HepG2 (cell line): ENCODE measurements around the gene HRCT1. TPM values are rescaled to one million over a fixed set of nuclear protein-coding genes. Genes with fewer than 3 reads are reported as not detected.

Experiments used
- CEBPG ChIP-seq: IDR thresholded peaks from 2 replicates; pipeline ENCODE4 v1.6.1; 2016
- EP300 ChIP-seq, 3 experiments: sonication (generic) in 1 of 3; formaldehyde crosslinking in 1 of 3; IDR thresholded peaks; 2 replicates each; pipeline versions ENCODE4 v1.5.1 to v1.6.1; 2011 to 2020; ENCODE audit warnings: low read depth in 2 of 3, low read length in 2 of 3, borderline replicate concordance in 1 of 3, improper control_type of control experiment in 1 of 3, mild to moderate bottlenecking in 1 of 3, missing genetic modification reagents in 1 of 3, moderate library complexity in 1 of 3
- GTF2F1 ChIP-seq: fragments of 150-350 bp; IDR thresholded peaks from 2 replicates; pipeline ENCODE4 v1.6.1; 2014; ENCODE audit warnings: low read length
- LCORL ChIP-seq, 2 experiments: fragments of 450-650 bp in 1 of 2; sonication (generic) in 1 of 2; formaldehyde crosslinking in 1 of 2; IDR thresholded peaks; 2 replicates each; pipeline versions ENCODE4 v1.5.0 to v1.6.1; 2017 to 2020; ENCODE audit warnings: antibody characterized with exemption in 1 of 2, missing genetic modification reagents in 1 of 2
- PHF5A ChIP-seq: IDR thresholded peaks from one replicate; pipeline ENCODE4 v1.6.1; 2018; ENCODE audit warnings: low read depth, missing genetic modification reagents; ENCODE audit not compliant: unreplicated experiment
- PHF8 ChIP-seq: sonication (generic); formaldehyde crosslinking; IDR thresholded peaks from 2 replicates; pipeline ENCODE4 v1.5.0; 2020; ENCODE audit warnings: missing genetic modification reagents
- POGZ ChIP-seq: sonication (generic); formaldehyde crosslinking; IDR thresholded peaks from 2 replicates; pipeline ENCODE4 v1.4.0; 2020; ENCODE audit warnings: mild to moderate bottlenecking, missing genetic modification reagents
- POLR2A ChIP-seq, 2 experiments: IDR thresholded peaks; 2 replicates each; pipeline ENCODE4 v1.6.1; 2011; ENCODE audit warnings: low read depth in 2 of 2, low read length in 2 of 2, mild to moderate bottlenecking in 1 of 2, moderate library complexity in 1 of 2; ENCODE audit not compliant: insufficient read depth in 1 of 2
- PPARG ChIP-seq: conservative IDR thresholded peaks from 2 replicates; pipeline ENCODE4 v1.6.1; 2016; ENCODE audit warnings: missing biosample characterization, missing genetic modification reagents
- STAT5B ChIP-seq: sonication (generic); formaldehyde crosslinking; IDR thresholded peaks from 2 replicates; pipeline ENCODE4 v1.4.0; 2020; ENCODE audit warnings: missing genetic modification reagents
- TAF1 ChIP-seq: sonication (generic); formaldehyde crosslinking; IDR thresholded peaks from 2 replicates; pipeline ENCODE4 v1.4.0; 2020; ENCODE audit warnings: missing genetic modification reagents
- THYN1 ChIP-seq: sonication (generic); formaldehyde crosslinking; IDR thresholded peaks from 2 replicates; pipeline ENCODE4 v1.8.1; 2023; ENCODE audit warnings: low read depth, mild to moderate bottlenecking, moderate library complexity, missing genetic modification reagents, borderline replicate concordance
- ZKSCAN5 ChIP-seq: sonication (generic); formaldehyde crosslinking; IDR thresholded peaks from 2 replicates; pipeline ENCODE4 v1.5.1; 2020; ENCODE audit warnings: mild to moderate bottlenecking, missing genetic modification reagents
- ZKSCAN8 ChIP-seq: IDR thresholded peaks from 2 replicates; pipeline ENCODE4 v1.6.1; 2016; ENCODE audit warnings: borderline replicate concordance, missing genetic modification reagents, missing compliant biosample characterization
- ZNF121 ChIP-seq: sonication (generic); formaldehyde crosslinking; IDR thresholded peaks from 2 replicates; pipeline ENCODE4 v1.5.0; 2020; ENCODE audit warnings: mild to moderate bottlenecking, missing genetic modification reagents
- ZNF124 ChIP-seq: sonication (generic); formaldehyde crosslinking; IDR thresholded peaks from 2 replicates; pipeline ENCODE4 v1.4.0; 2020; ENCODE audit warnings: missing genetic modification reagents
- ZNF263 ChIP-seq: sonication (generic); formaldehyde crosslinking; IDR thresholded peaks from 2 replicates; pipeline ENCODE4 v1.4.0; 2020; ENCODE audit warnings: missing genetic modification reagents
- ZNF614 ChIP-seq: IDR thresholded peaks from 2 replicates; pipeline ENCODE4 v1.6.1; 2018; ENCODE audit warnings: missing biosample characterization, missing genetic modification reagents, inconsistent platforms, borderline replicate concordance
- ZNF790 ChIP-seq: sonication (generic); formaldehyde crosslinking; IDR thresholded peaks from 2 replicates; pipeline ENCODE4 v1.8.0; 2022; ENCODE audit warnings: missing genetic modification reagents, mild to moderate bottlenecking, borderline replicate concordance
- polyA plus RNA-seq, 8 experiments: library from polyadenylated mRNA; depleted of rRNA in 3 of 8; stranded (reverse) in 7 of 8; unstranded in 1 of 8; fragments of >200 nt; fragmentation: Illumina TruSeq in 4 of 8; extraction: Trizol in 4 of 8; gene quantifications; 2 replicates each; pipeline versions ENCODE4 v1.2.1 to v1.2.3, GENCODE V29; 2011 to 2016; ENCODE audit warnings: low read depth in 4 of 8, missing spikeins in 1 of 8, mixed read lengths in 1 of 8; ENCODE audit not compliant: insufficient read depth in 1 of 8
- total RNA-seq, 5 experiments: library from RNA; depleted of rRNA; stranded (reverse); fragments of >200 nt; fragmentation: Illumina TruSeq; extraction: Trizol; gene quantifications; 2 replicates each; pipeline ENCODE4 v1.2.3, GENCODE V29; 2016; ENCODE audit warnings: low read depth in 1 of 5
- TF ChIP-seq, protein P1 (sequence below): sonication (generic); formaldehyde crosslinking; IDR thresholded peaks from 2 replicates; pipeline ENCODE4 v1.5.0; 2020; ENCODE audit warnings: mild to moderate bottlenecking, missing genetic modification reagents
- TF ChIP-seq, protein P2 (sequence below): fragments of 450-650 bp; IDR thresholded peaks from 2 replicates; pipeline ENCODE4 v1.6.1; 2017
- TF ChIP-seq, protein P3 (sequence below): sonication (generic); formaldehyde crosslinking; IDR thresholded peaks from 2 replicates; pipeline ENCODE4 v1.8.1; 2022; ENCODE audit warnings: low read depth, mild to moderate bottlenecking, missing genetic modification reagents
- TF ChIP-seq, protein P4 (sequence below): IDR thresholded peaks from 2 replicates; pipeline ENCODE4 v1.6.1; 2018; ENCODE audit warnings: missing genetic modification reagents, mild to moderate bottlenecking, missing compliant biosample characterization

Gene HRCT1
- total and polyA plus RNA-seq, 2 of the 13 experiments (the other 11 are each of a cell fraction or from before 2014, with no cell fraction given), result 0.13 TPM; not detected in 1

DNA sequence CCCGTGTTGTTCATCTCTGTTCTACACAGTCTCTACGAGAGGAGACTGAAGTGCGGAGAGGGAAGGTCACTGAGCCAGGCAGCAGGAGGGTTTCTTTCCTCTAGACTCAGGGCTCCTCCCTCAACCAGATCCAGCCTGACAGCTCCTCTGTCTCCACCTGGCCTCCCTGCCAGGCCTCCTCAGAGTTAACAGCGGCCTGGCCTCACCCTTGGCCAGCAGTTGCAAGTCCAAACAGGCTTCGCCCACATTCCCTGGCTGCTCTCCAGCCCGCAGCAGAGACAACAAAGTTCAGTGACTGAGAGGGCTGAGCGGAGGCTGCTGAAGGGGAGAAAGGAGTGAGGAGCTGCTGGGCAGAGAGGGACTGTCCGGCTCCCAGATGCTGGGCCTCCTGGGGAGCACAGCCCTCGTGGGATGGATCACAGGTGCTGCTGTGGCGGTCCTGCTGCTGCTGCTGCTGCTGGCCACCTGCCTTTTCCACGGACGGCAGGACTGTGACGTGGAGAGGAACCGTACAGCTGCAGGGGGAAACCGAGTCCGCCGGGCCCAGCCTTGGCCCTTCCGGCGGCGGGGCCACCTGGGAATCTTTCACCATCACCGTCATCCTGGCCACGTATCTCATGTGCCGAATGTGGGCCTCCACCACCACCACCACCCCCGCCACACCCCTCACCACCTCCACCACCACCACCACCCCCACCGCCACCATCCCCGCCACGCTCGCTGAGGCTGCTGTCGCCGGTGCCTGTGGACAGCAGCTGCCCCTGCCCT, at the start of gene HRCT1 (continued):
- TF ChIP-seq, protein P1, sequence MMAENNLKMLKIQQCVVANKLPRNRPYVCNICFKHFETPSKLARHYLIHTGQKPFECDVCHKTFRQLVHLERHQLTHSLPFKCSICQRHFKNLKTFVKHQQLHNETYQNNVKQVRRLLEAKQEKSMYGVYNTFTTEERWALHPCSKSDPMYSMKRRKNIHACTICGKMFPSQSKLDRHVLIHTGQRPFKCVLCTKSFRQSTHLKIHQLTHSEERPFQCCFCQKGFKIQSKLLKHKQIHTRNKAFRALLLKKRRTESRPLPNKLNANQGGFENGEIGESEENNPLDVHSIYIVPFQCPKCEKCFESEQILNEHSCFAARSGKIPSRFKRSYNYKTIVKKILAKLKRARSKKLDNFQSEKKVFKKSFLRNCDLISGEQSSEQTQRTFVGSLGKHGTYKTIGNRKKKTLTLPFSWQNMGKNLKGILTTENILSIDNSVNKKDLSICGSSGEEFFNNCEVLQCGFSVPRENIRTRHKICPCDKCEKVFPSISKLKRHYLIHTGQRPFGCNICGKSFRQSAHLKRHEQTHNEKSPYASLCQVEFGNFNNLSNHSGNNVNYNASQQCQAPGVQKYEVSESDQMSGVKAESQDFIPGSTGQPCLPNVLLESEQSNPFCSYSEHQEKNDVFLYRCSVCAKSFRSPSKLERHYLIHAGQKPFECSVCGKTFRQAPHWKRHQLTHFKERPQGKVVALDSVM (CRISPR knock-in tag), result peak; percentile 100
- TF ChIP-seq ZNF121 (peak; percentile 42; the same call in 1 of the 2 replicates), ZKSCAN5 (0 out of 2 replicates have a peak, but pooled peaks have one; percentile 29), ZNF124 (no peak), ZNF263 (CRISPR knock-in tag) (peak; percentile 94), PHF8 (CRISPR knock-in tag) (peak; percentile 49), TAF1 (peak; percentile 35; the same call in 1 of the 2 replicates), STAT5B (CRISPR knock-in tag) (no peak), PHF5A (CRISPR knock-in tag) (peak; percentile 22), EP300 (IDR thresholded peaks at IDR 0.05; ENCODE audit: low read depth in 2 of 2, low read length in 2 of 2) (peak; percentile 32 to 50; a peak in 1 of 4 replicates), EP300 (CRISPR knock-in tag; IDR thresholded peaks at IDR 0.05; ENCODE audit: borderline replicate concordance) (peak; percentile 51; the same call in 1 of the 2 replicates), ZNF614 (CRISPR knock-in tag) (peak; percentile 78; the same call in 1 of the 2 replicates), THYN1 (no peak), ZKSCAN8 (CRISPR knock-in tag) (0 out of 2 replicates have a peak, but pooled peaks have one; percentile 45), LCORL (IDR thresholded peaks at IDR 0.05) (no peak), LCORL (CRISPR knock-in tag; IDR thresholded peaks at IDR 0.05) (no peak), ZNF790 (CRISPR knock-in tag) (peak; percentile 46; the same call in 1 of the 2 replicates), PPARG (CRISPR knock-in tag) (peak; percentile 53; the same call in 1 of the 2 replicates), GTF2F1 (no peak), POGZ (CRISPR knock-in tag) (peak; percentile 65), POLR2A (IDR thresholded peaks at IDR 0.05; ENCODE audit: insufficient read depth in 1 of 2, low read depth in 2 of 2, low read length in 2 of 2) (no peak), CEBPG (CRISPR knock-in tag) (peak; percentile 54; the same call in 1 of the 2 replicates)
- TF ChIP-seq, protein P2, sequence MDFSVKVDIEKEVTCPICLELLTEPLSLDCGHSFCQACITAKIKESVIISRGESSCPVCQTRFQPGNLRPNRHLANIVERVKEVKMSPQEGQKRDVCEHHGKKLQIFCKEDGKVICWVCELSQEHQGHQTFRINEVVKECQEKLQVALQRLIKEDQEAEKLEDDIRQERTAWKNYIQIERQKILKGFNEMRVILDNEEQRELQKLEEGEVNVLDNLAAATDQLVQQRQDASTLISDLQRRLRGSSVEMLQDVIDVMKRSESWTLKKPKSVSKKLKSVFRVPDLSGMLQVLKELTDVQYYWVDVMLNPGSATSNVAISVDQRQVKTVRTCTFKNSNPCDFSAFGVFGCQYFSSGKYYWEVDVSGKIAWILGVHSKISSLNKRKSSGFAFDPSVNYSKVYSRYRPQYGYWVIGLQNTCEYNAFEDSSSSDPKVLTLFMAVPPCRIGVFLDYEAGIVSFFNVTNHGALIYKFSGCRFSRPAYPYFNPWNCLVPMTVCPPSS, result no peak
- TF ChIP-seq, protein P3, sequence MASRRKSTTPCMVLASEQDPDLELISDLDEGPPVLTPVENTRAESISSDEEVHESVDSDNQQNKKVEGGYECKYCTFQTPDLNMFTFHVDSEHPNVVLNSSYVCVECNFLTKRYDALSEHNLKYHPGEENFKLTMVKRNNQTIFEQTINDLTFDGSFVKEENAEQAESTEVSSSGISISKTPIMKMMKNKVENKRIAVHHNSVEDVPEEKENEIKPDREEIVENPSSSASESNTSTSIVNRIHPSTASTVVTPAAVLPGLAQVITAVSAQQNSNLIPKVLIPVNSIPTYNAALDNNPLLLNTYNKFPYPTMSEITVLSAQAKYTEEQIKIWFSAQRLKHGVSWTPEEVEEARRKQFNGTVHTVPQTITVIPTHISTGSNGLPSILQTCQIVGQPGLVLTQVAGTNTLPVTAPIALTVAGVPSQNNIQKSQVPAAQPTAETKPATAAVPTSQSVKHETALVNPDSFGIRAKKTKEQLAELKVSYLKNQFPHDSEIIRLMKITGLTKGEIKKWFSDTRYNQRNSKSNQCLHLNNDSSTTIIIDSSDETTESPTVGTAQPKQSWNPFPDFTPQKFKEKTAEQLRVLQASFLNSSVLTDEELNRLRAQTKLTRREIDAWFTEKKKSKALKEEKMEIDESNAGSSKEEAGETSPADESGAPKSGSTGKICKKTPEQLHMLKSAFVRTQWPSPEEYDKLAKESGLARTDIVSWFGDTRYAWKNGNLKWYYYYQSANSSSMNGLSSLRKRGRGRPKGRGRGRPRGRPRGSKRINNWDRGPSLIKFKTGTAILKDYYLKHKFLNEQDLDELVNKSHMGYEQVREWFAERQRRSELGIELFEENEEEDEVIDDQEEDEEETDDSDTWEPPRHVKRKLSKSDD, result no peak
- TF ChIP-seq, protein P4, sequence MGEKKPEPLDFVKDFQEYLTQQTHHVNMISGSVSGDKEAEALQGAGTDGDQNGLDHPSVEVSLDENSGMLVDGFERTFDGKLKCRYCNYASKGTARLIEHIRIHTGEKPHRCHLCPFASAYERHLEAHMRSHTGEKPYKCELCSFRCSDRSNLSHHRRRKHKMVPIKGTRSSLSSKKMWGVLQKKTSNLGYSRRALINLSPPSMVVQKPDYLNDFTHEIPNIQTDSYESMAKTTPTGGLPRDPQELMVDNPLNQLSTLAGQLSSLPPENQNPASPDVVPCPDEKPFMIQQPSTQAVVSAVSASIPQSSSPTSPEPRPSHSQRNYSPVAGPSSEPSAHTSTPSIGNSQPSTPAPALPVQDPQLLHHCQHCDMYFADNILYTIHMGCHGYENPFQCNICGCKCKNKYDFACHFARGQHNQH, result peak; percentile 53; the same call in 1 of the 2 replicates
